K562 (cell line): ENCODE measurements around the gene KCND1. TPM values are rescaled to one million over a fixed set of nuclear protein-coding genes. Genes with fewer than 3 reads are reported as not detected.
A peak's percentile ranks its signal among the peaks of the same experiment; 100 is the strongest.

Experiments used
- CBX5 ChIP-seq: IDR thresholded peaks from 2 replicates; pipeline ENCODE4 v1.6.1; 2014; ENCODE audit warnings: low read depth, borderline replicate concordance
- DACH1 ChIP-seq: fragments of 450-650 bp; IDR thresholded peaks from 2 replicates; pipeline ENCODE4 v1.6.1; 2018; ENCODE audit not compliant: partially characterized antibody
- FOXA1 ChIP-seq: fragments of 450-650 bp; IDR thresholded peaks from 2 replicates; pipeline ENCODE4 v1.6.1; 2016; ENCODE audit warnings: mild to moderate bottlenecking, borderline replicate concordance
- IRF1 ChIP-seq: sonication (generic); formaldehyde crosslinking; IDR thresholded peaks from 2 replicates; pipeline ENCODE4 v1.8.0; 2022; ENCODE audit warnings: missing genetic modification reagents, mild to moderate bottlenecking, borderline replicate concordance
- MEF2D ChIP-seq: conservative IDR thresholded peaks from 2 replicates; pipeline ENCODE4 v1.6.1; 2016; ENCODE audit warnings: low read depth, missing genetic modification characterization, missing compliant biosample characterization
- MXI1 ChIP-seq: IDR thresholded peaks from 2 replicates; pipeline ENCODE4 v1.6.1; 2011; ENCODE audit warnings: low read depth, mild to moderate bottlenecking, improper control_type of control experiment, low read length
- RBFOX2 ChIP-seq: fragments of 200-400 bp; formaldehyde crosslinking; IDR thresholded peaks from 2 replicates; pipeline ENCODE4 v1.6.1; 2017; ENCODE audit warnings: low read depth, mild to moderate bottlenecking, low read length, moderate library complexity
- SIN3A ChIP-seq, 2 experiments: fragments of 150-350 bp in 1 of 2; IDR thresholded peaks; 2 replicates each; pipeline ENCODE4 v1.6.1; 2011 to 2016; ENCODE audit warnings: borderline replicate concordance in 2 of 2, low read depth in 2 of 2, low read length in 2 of 2, mild to moderate bottlenecking in 2 of 2, moderate library complexity in 2 of 2; ENCODE audit not compliant: control insufficient read depth in 1 of 2
- SLC30A9 ChIP-seq: fragments of 250-450 bp; sonication (Bioruptor Pico); IDR thresholded peaks from 2 replicates; pipeline ENCODE4 v1.8.0; 2022; ENCODE audit warnings: mild to moderate bottlenecking, moderate library complexity
- SMARCA5 ChIP-seq: fragments of 450-650 bp; IDR thresholded peaks from 2 replicates; pipeline ENCODE4 v1.6.1; 2016
- SNAPC5 ChIP-seq: fragments of 250-450 bp; sonication (Bioruptor Pico); IDR thresholded peaks from 2 replicates; pipeline ENCODE4 v1.8.0; 2021; ENCODE audit warnings: moderate library complexity, mild to moderate bottlenecking, inconsistent platforms
- THAP12 ChIP-seq: fragments of 250-450 bp; sonication (Bioruptor Pico); IDR thresholded peaks from 2 replicates; pipeline ENCODE4 v1.9.0; 2021; ENCODE audit warnings: mild to moderate bottlenecking, inconsistent platforms
- ZKSCAN3 ChIP-seq: fragments of 250-450 bp; sonication (Bioruptor Pico); IDR thresholded peaks from 2 replicates; pipeline ENCODE4 v1.4.0; 2020
- ZMIZ1 ChIP-seq, 2 experiments: fragments of 150-350 bp in 1 of 2; IDR thresholded peaks; 2 replicates each; pipeline ENCODE4 v1.6.1; 2012 to 2016; ENCODE audit warnings: low read depth in 2 of 2, low read length in 2 of 2, mild to moderate bottlenecking in 1 of 2, moderate library complexity in 1 of 2
- ZNF212 ChIP-seq: fragments of 450-650 bp; formaldehyde crosslinking; IDR thresholded peaks from 2 replicates; pipeline ENCODE4 v1.4.0; 2020; ENCODE audit warnings: mild to moderate bottlenecking
- ZNF277 ChIP-seq: fragments of 250-450 bp; sonication (Bioruptor Pico); IDR thresholded peaks from 2 replicates; pipeline ENCODE4 v1.8.0; 2022; ENCODE audit warnings: inconsistent platforms, mild to moderate bottlenecking, moderate library complexity, borderline replicate concordance
- ZNF449 ChIP-seq: fragments of 250-450 bp; sonication (Bioruptor Pico); IDR thresholded peaks from 2 replicates; pipeline ENCODE4 v1.8.0; 2022; ENCODE audit warnings: moderate library complexity, mild to moderate bottlenecking, inconsistent platforms
- polyA plus RNA-seq, 8 experiments: library from polyadenylated mRNA; depleted of rRNA in 4 of 8; stranded (reverse) in 5 of 8; unstranded in 3 of 8; fragments of >200 nt; fragmentation: Nextera tagmentation in 2 of 8; fragmentation: Illumina TruSeq in 1 of 8; extraction: Ambion mirVana in 2 of 8; extraction: Trizol in 1 of 8; gene quantifications; 2 replicates each; pipeline versions ENCODE4 v1.2.1 to v1.2.3, GENCODE V29; 2011 to 2014; ENCODE audit warnings: inconsistent platforms in 1 of 8, missing spikeins in 1 of 8
- total RNA-seq, 7 experiments: library from RNA; depleted of rRNA in 6 of 7; stranded (reverse); fragments of >200 nt in 6 of 7; fragmentation: Illumina TruSeq in 2 of 7; extraction: Trizol in 2 of 7; gene quantifications; 2 replicates each; pipeline versions ENCODE4 v1.2.1 to v1.2.3, GENCODE V29; 2011 to 2021; ENCODE audit warnings: low replicate concordance in 1 of 7

KCND1 gene
- total and polyA plus RNA-seq, 9 of the 15 experiments (the other 6 are each of a cell fraction or from before 2014, with no cell fraction given) = 0.06 to 0.83 (median 0.39) TPM; not detected in 1

GRCh38 chrX:48940404-48940955 is 31.2 kb downstream of the KCND1 start (continued):
- TF ChIP-seq MXI1 (peak; percentile 80), SIN3A (IDR thresholded peaks at IDR 0.05; ENCODE audit: borderline replicate concordance in 2 of 2, control insufficient read depth in 1 of 2, low read depth in 2 of 2, low read length in 2 of 2) (peak in 1 of 2 experiments; percentile 92; a peak in 3 of 4 replicates), SMARCA5 (no peak), CBX5 (no peak), SLC30A9 (CRISPR knock-in tag) (no peak), DACH1 (no peak), ZNF449 (CRISPR knock-in tag) (no peak; the same call in 1 of the 2 replicates), ZNF277 (CRISPR knock-in tag) (no peak), THAP12 (no peak), MEF2D (tag) (no peak), SNAPC5 (CRISPR knock-in tag) (no peak), ZNF212 (CRISPR knock-in tag) (no peak), RBFOX2 (no peak), FOXA1 (no peak), ZKSCAN3 (CRISPR knock-in tag) (no peak), ZMIZ1 (IDR thresholded peaks at IDR 0.05; ENCODE audit: low read depth in 2 of 2, low read length in 2 of 2) (no peak), IRF1 (CRISPR knock-in tag) (no peak)
